ENCODE data around the gene FGA.

FGA gene

DNA sequence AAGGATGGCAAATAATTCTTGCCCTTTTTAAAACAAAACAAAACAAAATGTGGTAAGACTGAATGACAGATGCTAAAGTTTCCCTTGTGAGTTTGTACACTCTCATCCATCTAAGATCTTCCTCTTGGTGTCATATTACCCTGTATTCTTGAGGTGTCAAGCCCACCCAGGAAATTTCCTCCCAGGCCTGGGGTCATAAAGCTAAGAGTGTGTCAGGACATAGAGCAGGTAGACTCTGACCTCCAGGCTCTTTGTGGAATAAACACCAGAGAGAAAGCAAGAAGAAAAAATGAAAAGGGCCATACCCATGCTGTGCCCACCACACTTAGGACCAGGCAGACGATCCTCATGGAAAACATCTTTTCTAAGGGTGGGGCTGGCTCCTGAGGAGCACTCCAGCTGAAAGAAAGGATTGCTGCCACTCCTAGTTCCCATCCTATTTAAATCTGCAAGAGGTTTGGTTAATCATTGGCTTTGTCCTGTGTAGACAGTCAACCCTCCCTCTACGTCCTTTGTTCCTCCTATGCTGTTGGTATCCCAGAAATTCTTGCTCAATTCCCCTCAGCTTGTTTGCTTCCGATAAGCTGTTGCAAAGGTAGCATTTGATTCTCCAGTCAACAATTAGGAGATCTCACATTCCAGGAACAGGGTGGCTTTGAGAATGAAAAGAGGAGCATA, at the start of gene FGA:
FGA (minus strand) TSS at position 414 of the 678 bp plus-strand sequence; CDS start at position 359, 55 bp downstream.
- Histone ChIP-seq H3K79me2 (ENCODE audit: low read length) (no peaks in the 10 kb centered on the region), H3K27me3 (ENCODE audit: low read depth, low read length) (peaks cover 19% of the 10 kb centered on the region), H3K36me3 (replicated peaks; ENCODE audit: low read depth, low read length) (no peaks in the 10 kb centered on the region), H3K4me3 (ENCODE audit: low read length) (no peak within 1 kb of the TSS), H4K20me1 (ENCODE audit: insufficient read depth, low read length) (no peaks in the 10 kb centered on the region), H3K4me1 (ENCODE audit: low read length) (no peaks in the 10 kb centered on the region), H3K27ac (ENCODE audit: low read length) (no peak within 1 kb of the TSS), H3K9ac (ENCODE audit: low read length) (no peak within 1 kb of the TSS), H3K9me3 (ENCODE audit: insufficient read depth, low read length) (no peaks in the 10 kb centered on the region), H3K4me2 (ENCODE audit: low read length) (no peak within 1 kb of the TSS), H2AFZ (ENCODE audit: low read depth, low read length) (no peak within 1 kb of the TSS)
- TF ChIP-seq, protein P1, sequence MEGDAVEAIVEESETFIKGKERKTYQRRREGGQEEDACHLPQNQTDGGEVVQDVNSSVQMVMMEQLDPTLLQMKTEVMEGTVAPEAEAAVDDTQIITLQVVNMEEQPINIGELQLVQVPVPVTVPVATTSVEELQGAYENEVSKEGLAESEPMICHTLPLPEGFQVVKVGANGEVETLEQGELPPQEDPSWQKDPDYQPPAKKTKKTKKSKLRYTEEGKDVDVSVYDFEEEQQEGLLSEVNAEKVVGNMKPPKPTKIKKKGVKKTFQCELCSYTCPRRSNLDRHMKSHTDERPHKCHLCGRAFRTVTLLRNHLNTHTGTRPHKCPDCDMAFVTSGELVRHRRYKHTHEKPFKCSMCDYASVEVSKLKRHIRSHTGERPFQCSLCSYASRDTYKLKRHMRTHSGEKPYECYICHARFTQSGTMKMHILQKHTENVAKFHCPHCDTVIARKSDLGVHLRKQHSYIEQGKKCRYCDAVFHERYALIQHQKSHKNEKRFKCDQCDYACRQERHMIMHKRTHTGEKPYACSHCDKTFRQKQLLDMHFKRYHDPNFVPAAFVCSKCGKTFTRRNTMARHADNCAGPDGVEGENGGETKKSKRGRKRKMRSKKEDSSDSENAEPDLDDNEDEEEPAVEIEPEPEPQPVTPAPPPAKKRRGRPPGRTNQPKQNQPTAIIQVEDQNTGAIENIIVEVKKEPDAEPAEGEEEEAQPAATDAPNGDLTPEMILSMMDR (IDR thresholded peaks at IDR 0.05; ENCODE audit: low read depth, low read length), result no peak
- TF ChIP-seq EZH2phosphoT487 (IDR thresholded peaks at IDR 0.05; ENCODE audit: low read depth), result no peak

DNA sequence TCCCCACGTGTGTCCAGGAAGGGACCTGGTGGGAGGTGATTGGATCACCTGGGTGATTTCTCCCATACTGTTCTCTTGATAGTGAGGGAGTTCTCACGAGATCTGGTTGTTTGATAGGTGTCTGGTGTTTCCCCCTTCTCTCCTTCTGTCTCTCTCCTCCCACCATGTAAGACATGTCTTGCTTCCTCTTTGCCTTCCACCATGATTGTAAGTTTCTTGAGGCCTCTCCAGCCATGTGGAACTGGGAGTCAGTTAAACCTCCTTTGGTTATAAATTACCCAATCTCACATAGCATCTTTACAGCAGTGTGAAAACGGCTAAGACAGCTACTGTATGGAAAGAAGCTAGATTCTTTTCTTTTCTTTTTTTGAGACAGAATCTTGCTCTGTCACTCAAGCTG, 43.5 kb upstream of the FGA start:
- peaks cover 22% of the 10 kb centered on the region for H3K27me3 ChIP-seq (ENCODE audit: low read depth, low read length)
- no peaks in the 10 kb centered on the region for H3K9me3 ChIP-seq (ENCODE audit: insufficient read depth, low read length)
- no peaks in the 10 kb centered on the region for H3K36me3 ChIP-seq (replicated peaks; ENCODE audit: low read depth, low read length)
- H3K4me1 ChIP-seq (ENCODE audit: low read length), result peaks cover 5% of the 10 kb centered on the region; the same call in 1 of the 2 replicates
- no peak overlapping the region for H3K4me3 ChIP-seq (ENCODE audit: low read length)
- no peak overlapping the region for H2AFZ ChIP-seq (ENCODE audit: low read depth, low read length)
- no peaks in the 10 kb centered on the region for H3K79me2 ChIP-seq (ENCODE audit: low read length)
- TF ChIP-seq, protein P1 (IDR thresholded peaks at IDR 0.05; ENCODE audit: low read depth, low read length), result no peak
- no peak for TF ChIP-seq EZH2phosphoT487 (IDR thresholded peaks at IDR 0.05; ENCODE audit: low read depth)
- H3K27ac ChIP-seq (ENCODE audit: low read length), result no peak overlapping the region
- H3K9ac ChIP-seq (ENCODE audit: low read length), result no peak overlapping the region
- H3K4me2 ChIP-seq (ENCODE audit: low read length), result no peak overlapping the region
- H4K20me1 ChIP-seq (ENCODE audit: insufficient read depth, low read length), result no peaks in the 10 kb centered on the region

DNA sequence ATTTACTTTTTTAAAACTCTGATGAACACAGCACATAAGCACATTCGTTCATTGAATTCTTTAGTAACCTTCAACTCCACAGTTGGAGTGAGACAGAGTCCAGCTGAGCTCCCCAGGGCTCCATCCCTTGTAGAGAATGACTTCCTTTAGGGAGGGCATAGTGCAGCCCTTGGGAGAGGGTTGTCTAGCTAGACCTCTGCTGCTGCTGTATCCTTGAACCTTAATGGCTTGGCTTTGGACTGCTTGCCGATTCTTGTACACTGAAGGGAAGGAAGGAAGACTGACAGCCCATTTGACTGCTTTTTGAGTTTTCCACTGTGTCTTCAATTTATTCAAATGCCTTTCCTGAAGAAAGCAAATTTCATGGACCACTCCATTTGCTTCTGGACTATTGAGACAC, 41.3 kb upstream of the FGA start:
- Histone ChIP-seq H3K27me3 (ENCODE audit: low read depth, low read length) (peaks cover 22% of the 10 kb centered on the region), H3K9ac (ENCODE audit: low read length) (no peak overlapping the region), H3K4me2 (ENCODE audit: low read length) (no peak overlapping the region), H2AFZ (ENCODE audit: low read depth, low read length) (no peak overlapping the region), H3K4me1 (ENCODE audit: low read length) (peaks cover 5% of the 10 kb centered on the region; the same call in 1 of the 2 replicates), H3K79me2 (ENCODE audit: low read length) (no peaks in the 10 kb centered on the region), H3K36me3 (replicated peaks; ENCODE audit: low read depth, low read length) (no peaks in the 10 kb centered on the region), H4K20me1 (ENCODE audit: insufficient read depth, low read length) (no peaks in the 10 kb centered on the region), H3K27ac (ENCODE audit: low read length) (no peak overlapping the region), H3K9me3 (ENCODE audit: insufficient read depth, low read length) (no peaks in the 10 kb centered on the region), H3K4me3 (ENCODE audit: low read length) (no peak overlapping the region)
- TF ChIP-seq, protein P1 (IDR thresholded peaks at IDR 0.05; ENCODE audit: low read depth, low read length), result no peak
- TF ChIP-seq EZH2phosphoT487 (IDR thresholded peaks at IDR 0.05; ENCODE audit: low read depth), result no peak

DNA sequence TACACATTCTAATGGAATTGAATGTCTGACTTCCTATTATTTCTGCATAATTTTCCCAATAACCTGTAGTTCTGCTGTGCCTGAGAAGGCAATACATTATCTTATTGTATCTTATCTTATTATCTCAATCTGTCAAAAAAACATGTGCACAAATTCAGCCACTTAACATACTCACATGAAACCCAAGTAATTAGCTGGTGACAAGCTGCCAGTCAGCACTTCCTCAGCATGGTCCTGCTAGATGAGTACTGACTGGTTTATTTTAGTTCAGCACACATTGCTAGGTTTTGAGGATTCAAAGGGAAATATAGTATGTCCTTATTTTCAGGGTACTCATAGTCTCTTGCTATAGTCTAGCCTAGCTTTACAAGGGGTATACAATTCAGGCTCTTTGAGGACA, 39.8 kb upstream of the FGA start:
- Histone ChIP-seq H3K4me1 (ENCODE audit: low read length) (peaks cover 5% of the 10 kb centered on the region; the same call in 1 of the 2 replicates), H3K27me3 (ENCODE audit: low read depth, low read length) (peaks cover 22% of the 10 kb centered on the region), H3K36me3 (replicated peaks; ENCODE audit: low read depth, low read length) (no peaks in the 10 kb centered on the region), H3K4me3 (ENCODE audit: low read length) (no peak overlapping the region), H3K27ac (ENCODE audit: low read length) (no peak overlapping the region), H3K79me2 (ENCODE audit: low read length) (no peaks in the 10 kb centered on the region), H3K4me2 (ENCODE audit: low read length) (no peak overlapping the region), H2AFZ (ENCODE audit: low read depth, low read length) (no peak overlapping the region), H3K9ac (ENCODE audit: low read length) (no peak overlapping the region), H3K9me3 (ENCODE audit: insufficient read depth, low read length) (no peaks in the 10 kb centered on the region), H4K20me1 (ENCODE audit: insufficient read depth, low read length) (no peaks in the 10 kb centered on the region)
- TF ChIP-seq EZH2phosphoT487 (IDR thresholded peaks at IDR 0.05; ENCODE audit: low read depth), result no peak
- TF ChIP-seq, protein P1 (IDR thresholded peaks at IDR 0.05; ENCODE audit: low read depth, low read length), result no peak
